HG03060 (cell line): ENCODE results near the gene COL6A1.

Experiments used
- ATAC-seq: cut with Tn5 transposase; IDR thresholded peaks from one replicate; pipeline ENCODE4 v1.9.1; 2021; ENCODE audit warnings: low read depth, moderate number of reproducible peaks; ENCODE audit not compliant: unreplicated experiment

COL6A1 gene

GRCh38 chr21:45992301-45993209 lies 11.0 kb downstream of the COL6A1 start:
- no peak for ATAC-seq

- no peak for ATAC-seq
These were observed 11.9 kb downstream of the COL6A1 start for GRCh38 chr21:45993210-45994085.

GRCh38 chr21:45994086-45994661 lies 12.6 kb downstream of the COL6A1 start:
- no peak for ATAC-seq

- ATAC-seq = no peak
These were observed 13.5 kb downstream of the COL6A1 start for GRCh38 chr21:45994759-45995685.

- no peak for ATAC-seq
These were observed 14.2 kb downstream of the COL6A1 start for GRCh38 chr21:45995686-45996179.

GRCh38 chr21:45996311-45997204 lies 15.0 kb downstream of the COL6A1 start:
- no peak for ATAC-seq

GRCh38 chr21:45997205-45997494 lies 15.6 kb downstream of the COL6A1 start:
- no peak for ATAC-seq

GRCh38 chr21:45997495-45998275 lies 16.1 kb downstream of the COL6A1 start:
- no peak for ATAC-seq

- no peak for ATAC-seq
These were observed 16.7 kb downstream of the COL6A1 start for GRCh38 chr21:45998276-45998701.

GRCh38 chr21:45998871-45999580 lies 17.5 kb downstream of the COL6A1 start:
- ATAC-seq = no peak

GRCh38 chr21:45999581-46000181 lies 18.1 kb downstream of the COL6A1 start:
- no peak for ATAC-seq

GRCh38 chr21:46000182-46000730 lies 18.7 kb downstream of the COL6A1 start:
- ATAC-seq = no peak

GRCh38 chr21:46000731-46001641 lies 19.4 kb downstream of the COL6A1 start:
- ATAC-seq = no peak

- ATAC-seq = no peak
These were observed 20.5 kb downstream of the COL6A1 start for GRCh38 chr21:46001821-46002681.
